Right atrium auricular region (tissue), 2 donors: ENCODE data around the gene THUMPD2. TPM values are rescaled to one million over a fixed set of nuclear protein-coding genes. Genes with fewer than 3 reads are reported as not detected.

Experiments
- DNase-seq: peaks from one replicate; pipeline ENCODE4 v3.0.0-alpha.2; 2019; ENCODE audit warnings: low spot score
- H3K27ac ChIP-seq, 2 donors: fragments of 200-600 bp; sonication (generic); 1 replicate in 1 of 2; 2 replicates in 1 of 2; pipeline ENCODE4 v1.5.1; 2016 to 2019
- H3K27me3 ChIP-seq, 2 donors: fragments of 200-600 bp; sonication (generic); one replicate each; pipeline versions ENCODE4 v1.5.1 to v1.6.0; 2017 to 2019
- H3K36me3 ChIP-seq: fragments of 200-600 bp; sonication (generic); one replicate; pipeline ENCODE4 v1.5.1; 2016
- H3K4me1 ChIP-seq, 2 donors: fragments of 200-600 bp; sonication (generic); one replicate each; pipeline versions ENCODE4 v1.5.1 to v1.6.0; 2017 to 2019
- H3K4me3 ChIP-seq, 2 donors: fragments of 200-600 bp; sonication (generic); 1 replicate in 1 of 2; 2 replicates in 1 of 2; pipeline ENCODE4 v1.5.1; 2017 to 2019; ENCODE audit warnings: mild to moderate bottlenecking in 1 of 2, moderate library complexity in 1 of 2
- H3K9me3 ChIP-seq, 2 donors: fragments of 200-600 bp; sonication (generic); one replicate each; pipeline ENCODE4 v1.5.1; 2019
- total RNA-seq, 2 donors: library from RNA; depleted of rRNA; stranded (reverse); fragments of >200 nt; gene quantifications; one replicate each; pipeline ENCODE4 v1.1.0, GENCODE V29; 2016
- TF ChIP-seq, protein P1 (sequence below), 2 donors: fragments of 200-600 bp; sonication (generic); IDR thresholded peaks; one replicate each; pipeline ENCODE4 v1.5.1; 2019; ENCODE audit warnings: antibody characterized with exemption in 2 of 2

The THUMPD2 gene
- total RNA-seq, 2 donors from 2014 or later, result 5.9 to 9.4 TPM

DNA sequence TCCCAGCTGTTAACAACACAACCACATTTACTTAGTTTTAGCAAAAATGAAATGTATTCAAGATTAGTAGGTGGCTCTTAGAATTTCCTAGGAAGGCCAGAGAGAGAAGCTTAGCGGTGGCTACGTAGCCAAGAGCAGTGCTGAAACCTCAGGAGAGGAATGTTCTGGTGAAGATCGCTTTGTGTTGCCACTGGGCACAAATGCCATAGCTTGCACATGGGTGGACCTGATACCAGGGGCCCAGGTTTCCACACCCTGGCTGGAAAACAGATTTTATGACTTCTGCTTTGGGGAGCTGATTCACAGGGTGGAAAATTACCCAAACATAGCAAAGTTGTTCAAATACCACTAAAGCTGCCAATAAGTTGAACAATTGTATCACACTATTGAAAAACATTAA, 43.4 kb downstream of the THUMPD2 start:
- Histone ChIP-seq H3K27me3 (no peaks in the 10 kb centered on the region), H3K4me3 (no peak overlapping the region), H3K27ac (no peak overlapping the region), H3K36me3 (peaks cover 24% of the 10 kb centered on the region), H3K4me1 (peaks cover 0 to 17% of the 10 kb centered on the region in 2 donors), H3K9me3 (no peaks in the 10 kb centered on the region)
- DNase-seq, result no peak
- TF ChIP-seq, protein P1, sequence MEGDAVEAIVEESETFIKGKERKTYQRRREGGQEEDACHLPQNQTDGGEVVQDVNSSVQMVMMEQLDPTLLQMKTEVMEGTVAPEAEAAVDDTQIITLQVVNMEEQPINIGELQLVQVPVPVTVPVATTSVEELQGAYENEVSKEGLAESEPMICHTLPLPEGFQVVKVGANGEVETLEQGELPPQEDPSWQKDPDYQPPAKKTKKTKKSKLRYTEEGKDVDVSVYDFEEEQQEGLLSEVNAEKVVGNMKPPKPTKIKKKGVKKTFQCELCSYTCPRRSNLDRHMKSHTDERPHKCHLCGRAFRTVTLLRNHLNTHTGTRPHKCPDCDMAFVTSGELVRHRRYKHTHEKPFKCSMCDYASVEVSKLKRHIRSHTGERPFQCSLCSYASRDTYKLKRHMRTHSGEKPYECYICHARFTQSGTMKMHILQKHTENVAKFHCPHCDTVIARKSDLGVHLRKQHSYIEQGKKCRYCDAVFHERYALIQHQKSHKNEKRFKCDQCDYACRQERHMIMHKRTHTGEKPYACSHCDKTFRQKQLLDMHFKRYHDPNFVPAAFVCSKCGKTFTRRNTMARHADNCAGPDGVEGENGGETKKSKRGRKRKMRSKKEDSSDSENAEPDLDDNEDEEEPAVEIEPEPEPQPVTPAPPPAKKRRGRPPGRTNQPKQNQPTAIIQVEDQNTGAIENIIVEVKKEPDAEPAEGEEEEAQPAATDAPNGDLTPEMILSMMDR (IDR thresholded peaks at IDR 0.05), result no peak

DNA sequence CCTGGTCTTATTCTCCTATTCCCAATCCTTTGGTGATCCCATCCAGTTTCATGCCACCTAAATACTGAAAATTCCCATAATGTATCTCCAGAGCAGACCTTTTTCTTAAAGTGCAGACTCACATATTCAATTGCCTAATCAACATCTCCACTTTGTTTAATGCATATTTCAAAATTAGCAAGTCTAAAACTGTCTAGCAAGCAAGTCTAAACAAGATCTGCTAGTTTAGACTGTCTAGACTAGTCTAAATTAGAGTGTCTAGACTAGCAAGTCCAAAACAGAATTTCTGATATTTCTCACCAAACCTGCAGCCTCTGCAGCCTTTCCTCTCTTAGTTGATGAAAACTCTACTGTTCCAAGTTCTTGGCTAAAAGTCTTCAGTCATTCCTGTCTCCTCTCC, 44.6 kb downstream of the THUMPD2 start:
- TF ChIP-seq, protein P1 (IDR thresholded peaks at IDR 0.05), result no peak
- Histone ChIP-seq H3K9me3 (no peaks in the 10 kb centered on the region), H3K27ac (no peak overlapping the region), H3K27me3 (no peaks in the 10 kb centered on the region), H3K4me3 (no peak overlapping the region), H3K4me1 (peaks cover 0 to 16% of the 10 kb centered on the region in 2 donors), H3K36me3 (peaks cover 20% of the 10 kb centered on the region)
- no peak for DNase-seq

DNA sequence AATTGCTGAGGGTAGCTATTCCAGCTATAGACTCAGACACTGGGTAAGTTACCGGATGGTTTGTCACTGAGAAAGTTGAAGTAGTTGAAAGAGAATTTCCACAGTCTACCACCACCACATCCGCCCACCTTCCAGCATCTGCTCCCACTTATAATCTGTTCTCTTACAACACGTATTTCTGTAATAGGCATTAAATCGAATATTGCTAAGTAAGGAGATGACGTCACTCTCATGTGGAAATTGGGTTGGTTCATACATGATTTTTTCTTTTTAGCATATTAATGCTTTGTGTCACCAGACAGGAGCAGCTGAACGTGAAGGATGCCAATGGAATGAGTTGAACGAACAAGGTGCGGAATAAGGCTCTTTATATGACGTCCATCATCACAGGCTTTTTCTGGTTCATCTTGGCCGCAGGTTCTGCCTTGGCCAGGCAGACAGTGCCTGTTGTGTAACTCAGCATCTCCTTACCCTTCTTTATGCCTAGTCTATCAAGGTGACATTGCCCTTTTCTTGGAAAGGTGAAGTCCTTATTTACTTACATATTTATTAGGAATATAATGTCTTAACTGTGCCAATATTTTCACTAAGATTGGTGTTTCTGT, 45.9 kb downstream of the THUMPD2 start:
- H3K36me3 ChIP-seq, result peaks cover 18% of the 10 kb centered on the region
- H3K4me3 ChIP-seq, result no peak overlapping the region
- TF ChIP-seq, protein P1 (IDR thresholded peaks at IDR 0.05), result no peak
- DNase-seq, result no peak
- H3K27me3 ChIP-seq, result no peaks in the 10 kb centered on the region
- H3K4me1 ChIP-seq, result peaks cover 0 to 8% of the 10 kb centered on the region in 2 donors
- no peaks in the 10 kb centered on the region for H3K9me3 ChIP-seq
- no peak overlapping the region for H3K27ac ChIP-seq

DNA sequence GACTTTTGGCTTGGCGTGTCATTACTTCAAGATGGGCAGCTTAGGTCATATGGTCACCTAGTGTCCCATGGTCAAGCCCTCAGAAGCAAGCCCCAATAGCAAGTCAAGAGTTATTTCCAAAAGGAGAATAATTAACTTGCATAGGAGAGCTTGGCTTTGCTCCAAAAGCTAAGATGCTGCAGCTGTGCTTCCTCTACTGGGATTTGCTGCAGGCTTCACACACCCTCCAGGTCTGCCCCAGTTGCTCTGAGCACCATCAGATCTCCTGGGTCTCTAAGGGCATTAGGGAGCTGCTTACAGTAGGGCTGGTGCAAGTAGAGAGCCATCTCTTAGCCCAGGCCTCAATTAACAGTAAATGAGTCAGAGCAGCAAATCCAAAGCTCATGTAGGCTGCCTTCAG, 46.6 kb downstream of the THUMPD2 start:
- Histone ChIP-seq H3K4me1 (peaks cover 0 to 8% of the 10 kb centered on the region in 2 donors), H3K9me3 (no peaks in the 10 kb centered on the region), H3K27ac (no peak overlapping the region), H3K27me3 (no peaks in the 10 kb centered on the region), H3K36me3 (peaks cover 18% of the 10 kb centered on the region), H3K4me3 (no peak overlapping the region)
- TF ChIP-seq, protein P1 (IDR thresholded peaks at IDR 0.05), result no peak
- DNase-seq, result no peak

DNA sequence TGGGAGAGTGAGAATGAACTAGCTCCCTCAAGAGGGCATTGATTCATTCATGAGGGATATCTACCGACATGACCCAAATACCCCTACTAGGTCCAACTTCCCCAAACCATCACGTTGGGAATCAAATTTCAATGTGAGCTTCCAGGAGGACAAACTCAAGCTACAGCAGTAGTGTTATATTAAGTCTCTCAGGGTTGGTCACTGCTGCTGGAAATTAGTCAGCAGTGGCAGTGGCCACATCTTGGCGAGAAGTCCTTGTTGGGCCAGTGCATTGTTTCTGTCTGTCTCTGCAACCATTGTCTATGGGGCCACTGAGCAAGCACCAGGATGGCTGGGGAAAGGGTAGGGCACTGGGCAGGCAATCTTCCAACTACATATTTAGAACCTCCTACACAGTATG, 47.5 kb downstream of the THUMPD2 start:
- H3K27me3 ChIP-seq, result no peaks in the 10 kb centered on the region
- no peak for DNase-seq
- TF ChIP-seq, protein P1 (IDR thresholded peaks at IDR 0.05), result no peak
- no peak overlapping the region for H3K27ac ChIP-seq
- peaks cover 15% of the 10 kb centered on the region for H3K36me3 ChIP-seq
- no peaks in the 10 kb centered on the region for H3K9me3 ChIP-seq
- peaks cover 0 to 8% of the 10 kb centered on the region in 2 donors for H3K4me1 ChIP-seq
- no peak overlapping the region for H3K4me3 ChIP-seq
